Ureter (tissue), 1 donor: Measurements from ENCODE around the gene CADPS2. TPM values are rescaled to one million over a fixed set of nuclear protein-coding genes. Genes with fewer than 3 reads are reported as not detected.

Source experiments
- DNase-seq: peaks from one replicate; pipeline ENCODE4 v3.0.0-alpha.2; 2020; ENCODE audit warnings: low spot score
- total RNA-seq: library from RNA; stranded (reverse); gene quantifications from one replicate; pipeline ENCODE4 v1.2.4, GENCODE V29; 2023
- donor health status: DM: yes; HTN: yes; CAD: no.

The CADPS2 gene
- total RNA-seq, 1 donor from 2014 or later = 25.8 TPM

DNA sequence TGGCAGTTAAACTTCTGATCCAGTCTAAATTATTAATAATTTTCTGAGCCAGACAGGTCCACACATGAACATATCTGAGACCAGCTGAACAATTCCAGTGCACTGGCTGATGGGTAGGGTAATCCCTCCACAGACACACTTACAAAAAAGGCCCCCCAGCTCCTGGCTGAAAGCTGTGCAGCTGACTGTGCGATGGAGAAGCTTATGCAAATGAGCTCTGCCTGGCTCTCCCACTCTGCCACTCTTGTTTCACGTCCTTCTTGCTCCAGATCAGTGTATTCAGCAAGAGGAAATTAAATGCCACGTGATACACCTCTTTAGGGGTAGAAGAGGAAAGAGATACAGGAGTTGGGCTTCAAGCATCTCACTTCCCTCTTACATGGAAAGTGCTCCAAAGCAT is 505.3 kb downstream of the CADPS2 start:
- no peak for DNase-seq

DNA sequence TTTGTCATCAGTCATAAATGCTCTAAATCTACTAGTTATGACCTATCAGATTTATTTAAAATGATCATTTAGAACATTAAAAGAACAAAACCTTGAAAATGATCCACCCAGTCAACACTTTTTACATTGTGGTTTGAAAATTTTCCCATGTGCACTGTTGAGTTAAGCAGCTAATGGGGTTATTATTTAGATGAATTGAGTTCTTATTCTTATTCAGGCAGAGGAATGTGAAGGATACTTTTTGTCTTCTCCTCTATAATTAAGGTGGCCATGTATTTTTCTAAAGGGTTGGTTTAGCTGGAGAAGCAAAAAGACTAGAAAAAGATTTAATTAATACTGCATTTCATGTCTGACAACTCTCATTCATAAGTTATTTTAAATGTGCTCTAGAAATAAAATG is 506.8 kb downstream of the CADPS2 start:
- no peak for DNase-seq

GRCh38 chr7:122369756-122370155 is 516.5 kb downstream of the CADPS2 start:
- no peak for DNase-seq

DNA sequence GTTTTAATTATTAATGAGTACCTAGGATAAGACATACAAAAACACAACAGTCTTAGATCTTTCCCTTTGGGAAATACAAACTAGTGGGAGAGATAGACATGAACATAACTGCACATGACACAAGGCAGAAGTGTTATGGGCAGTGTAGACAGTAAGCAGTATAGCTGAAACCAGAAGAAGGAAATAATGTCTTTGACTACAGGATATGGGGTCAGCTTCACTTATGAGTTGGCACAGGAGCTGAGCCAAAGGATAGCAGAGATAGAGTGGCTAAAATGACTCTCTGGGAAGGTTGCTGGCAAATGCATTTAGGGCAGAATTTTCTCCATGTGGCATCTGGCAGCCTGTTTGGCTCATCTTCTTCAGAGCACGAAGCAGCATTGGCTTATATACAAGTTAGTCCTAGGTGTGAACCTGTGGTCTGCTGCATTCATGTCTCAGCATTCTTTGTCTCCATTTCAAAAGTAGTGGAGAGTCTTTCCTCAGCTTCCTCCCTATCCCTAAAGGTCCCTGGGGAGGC is 521.4 kb downstream of the CADPS2 start:
- no peak for DNase-seq

DNA sequence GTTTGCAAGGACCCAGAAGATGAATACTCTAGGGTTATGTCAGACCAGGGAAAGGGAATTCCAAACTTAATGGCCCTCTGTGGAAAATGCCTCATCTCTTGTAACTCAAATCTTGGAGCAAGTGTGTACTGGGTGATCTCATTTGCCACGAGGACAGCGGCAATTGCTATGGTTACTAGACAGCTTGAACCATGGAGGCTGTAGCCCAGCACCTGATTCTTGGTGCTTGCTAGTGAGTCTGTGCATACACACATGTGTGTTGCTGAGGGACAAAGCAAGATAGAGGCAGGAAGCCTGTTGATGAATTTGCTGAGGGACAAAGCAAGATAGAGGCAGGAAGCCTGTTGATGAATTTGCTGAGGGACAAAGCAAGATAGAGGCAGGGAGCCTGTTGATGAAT is 523.1 kb downstream of the CADPS2 start:
- DNase-seq = no peak

GRCh38 chr7:122362473-122362872 is 523.8 kb downstream of the CADPS2 start:
- no peak for DNase-seq

DNA sequence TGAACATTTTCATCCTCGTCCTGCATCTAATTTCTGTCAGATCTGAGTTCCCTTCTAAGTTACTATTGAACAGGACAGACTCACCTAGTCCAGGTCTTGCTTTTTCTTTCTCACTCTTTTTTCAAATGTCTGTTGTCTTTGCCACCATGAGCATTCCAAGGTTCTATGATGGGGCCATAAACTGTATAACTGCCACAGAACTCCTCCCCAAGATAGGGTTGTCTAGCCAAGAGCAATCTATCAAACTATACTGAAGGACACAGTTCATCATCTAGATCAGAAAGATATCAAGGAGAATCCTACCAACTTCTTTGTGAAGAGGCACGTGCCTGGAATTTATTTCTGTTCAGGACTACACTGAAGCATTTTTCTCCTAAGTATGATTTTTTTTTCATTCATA is 531.6 kb downstream of the CADPS2 start:
- no peak for DNase-seq

DNA sequence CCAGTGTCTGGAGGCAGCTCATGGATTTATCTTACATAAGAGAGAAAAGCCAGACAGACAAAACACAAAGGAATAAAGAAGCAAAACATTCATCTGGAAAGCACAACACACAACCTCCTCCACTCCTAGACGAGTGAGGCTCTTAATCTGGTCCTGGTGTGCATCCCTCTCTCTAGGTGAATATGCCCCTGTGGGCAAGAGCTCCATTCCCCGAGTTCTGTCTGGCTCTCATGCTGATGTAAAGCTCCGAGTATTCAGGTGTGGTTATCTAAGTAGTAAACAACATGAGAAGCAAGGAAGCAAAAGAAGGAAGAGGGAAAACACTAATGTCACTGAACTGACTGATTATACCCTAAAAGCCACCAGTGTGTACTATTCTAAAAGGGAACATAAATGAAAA is 533.8 kb downstream of the CADPS2 start:
- DNase-seq = no peak

DNA sequence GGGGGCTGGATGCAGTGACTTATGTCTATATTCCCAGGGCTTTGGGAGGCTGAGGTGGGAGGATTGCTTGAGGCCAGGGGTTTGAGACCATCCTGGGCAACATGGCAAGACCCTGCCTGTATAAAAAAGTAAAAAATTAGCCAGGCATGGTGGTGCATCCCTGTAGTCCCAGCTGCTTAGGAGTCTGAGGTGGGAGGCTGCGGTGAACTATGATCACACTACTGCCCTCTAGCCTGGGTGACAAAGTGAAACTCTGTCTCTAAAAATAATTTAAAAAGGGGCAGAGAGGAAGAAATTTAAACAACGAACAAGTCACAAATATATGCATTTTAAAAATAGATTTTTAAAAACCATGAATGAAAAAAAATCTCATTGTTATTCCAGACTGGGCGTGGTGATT is 535.6 kb downstream of the CADPS2 start:
- no peak for DNase-seq

- no peak for DNase-seq
Measured at GRCh38 chr7:122344303-122344620, 542.0 kb downstream of the CADPS2 start.

GRCh38 chr7:122343601-122344302 is 542.5 kb downstream of the CADPS2 start:
- DNase-seq = no peak

DNA sequence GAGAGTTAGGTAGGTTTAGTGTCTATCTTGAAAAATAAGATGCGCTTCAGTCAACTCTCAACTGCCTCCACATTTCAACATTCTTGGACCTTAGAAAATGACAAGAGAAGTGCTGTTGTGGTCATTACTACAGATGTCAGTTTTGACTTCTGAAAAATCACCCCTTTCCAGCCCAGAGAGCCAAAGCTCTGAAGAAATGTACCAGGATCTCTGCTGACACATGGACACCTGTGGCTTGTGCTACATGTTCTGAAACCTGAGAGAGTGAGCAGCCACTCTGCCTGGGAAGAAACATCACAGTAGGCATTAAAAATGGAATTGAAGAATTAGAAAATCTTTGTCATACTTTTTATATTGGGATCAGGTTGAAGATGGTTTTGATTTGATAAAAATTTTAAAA is 545.8 kb downstream of the CADPS2 start:
- DNase-seq = no peak

GRCh38 chr7:122339145-122339904 is 546.9 kb downstream of the CADPS2 start:
- no peak for DNase-seq

- no peak for DNase-seq
Measured at GRCh38 chr7:122337011-122337410, 549.2 kb downstream of the CADPS2 start.

GRCh38 chr7:122329145-122329802 is 557.0 kb downstream of the CADPS2 start:
- no peak for DNase-seq

GRCh38 chr7:122327969-122328368 is 558.3 kb downstream of the CADPS2 start:
- no peak for DNase-seq

- DNase-seq = no peak
Measured at GRCh38 chr7:122316467-122317388, 569.5 kb downstream of the CADPS2 start.

DNA sequence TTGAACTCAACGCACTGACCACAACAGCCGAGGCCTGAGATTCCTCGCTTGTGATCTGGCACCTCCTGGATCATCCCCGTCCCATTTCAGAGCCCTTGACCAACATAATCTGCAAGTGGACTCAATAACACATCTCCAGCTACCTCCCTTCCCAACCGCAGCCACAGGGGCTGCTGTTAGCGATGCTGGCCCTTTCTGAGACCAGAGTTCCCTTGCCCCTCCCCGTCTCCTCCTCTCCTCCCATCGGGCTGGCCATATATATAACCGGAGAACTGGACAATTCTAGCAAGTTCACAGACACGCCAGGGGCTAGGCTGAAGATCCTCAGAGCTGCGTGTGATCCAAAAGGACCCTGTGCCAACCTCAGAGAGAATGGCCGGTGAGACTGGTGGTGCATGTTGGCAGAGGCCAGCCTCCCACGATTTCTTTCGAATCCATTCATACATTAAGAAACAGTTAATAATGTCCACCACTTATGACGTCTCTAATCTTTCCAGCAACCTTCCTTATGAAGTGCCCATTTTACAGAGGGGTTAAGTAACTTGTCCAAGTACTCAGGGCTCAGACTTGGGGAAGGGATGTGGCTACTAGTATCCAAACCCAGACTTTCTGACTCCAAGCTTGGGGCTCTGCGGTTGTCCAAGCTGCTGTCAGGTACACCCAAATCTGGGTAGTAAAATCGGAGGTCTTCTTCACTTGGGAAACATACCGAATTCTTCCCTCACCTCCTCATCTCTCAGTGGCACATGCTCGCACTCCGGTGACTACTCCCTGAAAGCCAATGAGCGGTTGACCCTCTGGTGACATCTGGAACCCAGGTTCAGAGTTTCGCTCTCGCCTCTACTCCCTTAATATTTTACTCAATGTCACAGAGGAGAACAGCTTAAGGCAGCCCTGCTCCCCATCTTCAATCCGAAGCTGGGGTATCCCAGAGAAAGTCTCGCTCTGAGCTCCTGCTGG is 570.5 kb downstream of the CADPS2 start:
- DNase-seq = no peak

DNA sequence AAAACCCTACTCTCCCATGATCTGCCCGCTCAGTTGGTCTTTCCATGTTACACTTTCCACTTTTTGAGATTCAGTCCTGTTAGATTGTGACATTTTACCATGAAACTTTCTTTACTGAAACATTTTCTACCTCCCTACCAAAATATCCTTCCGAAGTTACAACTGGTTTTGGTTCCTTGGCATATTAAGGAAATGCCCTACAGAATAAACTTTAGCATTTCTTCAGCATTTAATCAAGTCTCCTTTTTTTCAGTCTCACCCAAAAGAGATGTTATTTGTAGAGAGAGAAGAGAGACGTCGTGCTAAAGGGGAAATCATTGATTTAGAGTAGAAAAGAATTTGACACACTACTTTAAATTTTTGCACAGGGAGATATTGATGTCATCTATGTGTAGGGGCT is 572.0 kb downstream of the CADPS2 start:
- no peak for DNase-seq

DNA sequence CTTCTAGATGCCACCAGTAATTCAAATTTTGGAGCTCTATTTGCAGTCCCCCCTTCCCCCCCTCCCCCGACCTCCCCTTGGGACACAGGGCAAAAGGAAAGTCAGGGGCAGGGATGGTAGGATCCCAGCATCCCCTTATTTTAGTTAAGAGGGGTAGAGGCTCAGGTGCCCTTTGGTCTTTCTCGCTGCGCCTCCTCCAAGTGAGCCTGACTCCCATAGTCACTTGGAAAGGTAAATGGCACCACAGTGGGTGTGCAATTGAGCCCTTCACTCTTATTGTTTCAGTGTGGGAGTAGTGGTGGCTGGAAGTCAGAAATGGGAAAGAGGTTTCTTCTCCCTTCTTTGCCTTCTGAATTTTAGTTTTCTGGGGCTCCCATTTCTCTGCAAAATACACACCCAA is 573.5 kb downstream of the CADPS2 start:
- no peak for DNase-seq
